ENCODE data around the gene PTPA. TPM values are rescaled to one million over a fixed set of nuclear protein-coding genes. Genes with fewer than 3 reads are reported as not detected.

The PTPA gene
- total and polyA plus RNA-seq, 9 of the 15 experiments (the other 6 are each of a cell fraction or from before 2014, with no cell fraction given): 1.7 to 121 (median 72.6) TPM

GRCh38 chr9:129174724-129175514 lies 63.7 kb downstream of the PTPA start (continued):
- TF ChIP-seq UBTF (IDR thresholded peaks at IDR 0.05; ENCODE audit: borderline replicate concordance in 1 of 2, low read depth in 2 of 2, low read length in 2 of 2) (0 out of 4 replicates have a peak, but pooled peaks of 1 of the 2 experiments have one; percentile 55), ZFX (CRISPR knock-in tag; IDR thresholded peaks at IDR 0.05) (peak; percentile 71), PRDM10 (IDR thresholded peaks at IDR 0.05; ENCODE audit: partially characterized antibody) (peak; percentile 37), CHD4 (IDR thresholded peaks at IDR 0.05; ENCODE audit: insufficient read depth, insufficient replicate concordance, low read depth, low read length, poor library complexity, severe bottlenecking) (peak; percentile 16), TAF15 (IDR thresholded peaks at IDR 0.05; ENCODE audit: low read depth, low read length) (no peak), POLR3G (IDR thresholded peaks at IDR 0.05; ENCODE audit: extremely low read depth, insufficient read length, insufficient replicate concordance) (no peak), CCNT2 (IDR thresholded peaks at IDR 0.05; ENCODE audit: borderline replicate concordance, extremely low read depth, insufficient read length, low read depth, low read length) (peak; percentile 23), ZNF354B (CRISPR knock-in tag; IDR thresholded peaks at IDR 0.05) (no peak), CBFB (CRISPR knock-in tag; IDR thresholded peaks at IDR 0.05) (no peak), ZNF395 (CRISPR knock-in tag; IDR thresholded peaks at IDR 0.05) (peak; percentile 70; the same call in 1 of the 2 replicates)
